Progenitor cell of endocrine pancreas (in vitro differentiated cells): ENCODE measurements around the gene NISCH. TPM values are rescaled to one million over a fixed set of nuclear protein-coding genes. Genes with fewer than 3 reads are reported as not detected.

Source experiments
- DNase-seq: peaks from one replicate; pipeline ENCODE4 v3.0.0; 2021; ENCODE audit warnings: low spot score; ENCODE audit not compliant: unreplicated experiment
- H3K27ac Mint-ChIP-seq: 2 replicates; pipeline ENCODE4 v1.8.0; 2021; ENCODE audit warnings: mild to moderate bottlenecking, moderate library complexity, mixed read lengths
- H3K27me3 Mint-ChIP-seq: 2 replicates; pipeline ENCODE4 v1.8.0; 2021; ENCODE audit warnings: mixed read lengths
- H3K36me3 Mint-ChIP-seq: 2 replicates; pipeline ENCODE4 v1.8.0; 2022; ENCODE audit warnings: mixed read lengths; ENCODE audit not compliant: insufficient read depth
- H3K4me1 Mint-ChIP-seq: 2 replicates; pipeline ENCODE4 v1.8.0; 2021; ENCODE audit warnings: low read depth, mixed read lengths
- H3K4me3 Mint-ChIP-seq: 2 replicates; pipeline ENCODE4 v1.8.0; 2021; ENCODE audit warnings: low read depth, mild to moderate bottlenecking, moderate library complexity, mixed read lengths
- H3K9me3 Mint-ChIP-seq: 2 replicates; pipeline ENCODE4 v1.8.0; 2021; ENCODE audit warnings: low read depth, mixed read lengths
- total RNA-seq: library from RNA; stranded (reverse); gene quantifications from 2 replicates; pipeline ENCODE4 v1.2.1, GENCODE V29; 2021
- TF ChIP-seq, protein P1 (sequence below): fragments of 200-600 bp; sonication (generic); IDR thresholded peaks from one replicate; pipeline ENCODE4 v1.5.0; 2021; ENCODE audit warnings: antibody characterized with exemption, mild to moderate bottlenecking; ENCODE audit not compliant: unreplicated experiment

Gene NISCH
- total RNA-seq, 1 donor from 2014 or later = 214 TPM

DNA sequence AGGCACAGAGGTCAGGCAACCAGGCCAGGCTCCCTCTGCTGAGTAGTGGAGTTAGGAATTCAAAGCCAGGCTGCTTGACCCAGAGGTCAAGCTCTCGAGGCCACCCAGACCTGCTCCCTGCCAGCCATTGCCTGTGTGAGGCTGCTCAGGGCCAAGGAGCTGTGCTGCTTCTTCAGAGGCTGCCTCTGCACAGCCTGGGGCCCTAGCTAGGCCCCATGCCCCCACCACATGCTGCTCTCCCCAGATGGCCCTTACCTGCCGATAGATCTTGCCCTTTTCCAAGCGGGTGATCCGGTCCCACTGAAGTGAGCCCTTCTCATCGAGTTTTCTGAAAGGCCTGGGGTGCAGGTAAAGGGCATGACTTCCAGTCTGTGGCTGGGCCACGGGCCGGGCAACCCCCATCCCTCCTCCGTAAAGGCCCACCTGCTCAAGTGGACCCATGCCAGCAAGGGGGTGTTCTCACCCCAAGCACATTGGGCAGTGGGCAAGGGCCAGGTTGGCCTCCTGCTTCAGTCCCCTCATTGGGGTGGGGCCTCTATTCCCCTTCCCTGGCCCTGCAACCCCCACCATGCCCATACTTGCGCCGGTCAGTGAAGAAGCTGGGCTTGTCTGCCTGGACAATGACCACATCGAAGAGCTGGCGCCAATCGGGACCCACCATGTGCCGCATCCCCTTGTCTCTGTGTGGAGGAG lies 71.8 kb downstream of the NISCH start:
- no peak for DNase-seq
- Mint-ChIP-seq H3K9me3 (no peaks in the 10 kb centered on the region), H3K4me3 (no peak overlapping the region), H3K27me3 (no peaks in the 10 kb centered on the region), H3K36me3 (peaks cover 8% of the 10 kb centered on the region), H3K27ac (no peak overlapping the region), H3K4me1 (peaks cover 4% of the 10 kb centered on the region)
- TF ChIP-seq, protein P1, sequence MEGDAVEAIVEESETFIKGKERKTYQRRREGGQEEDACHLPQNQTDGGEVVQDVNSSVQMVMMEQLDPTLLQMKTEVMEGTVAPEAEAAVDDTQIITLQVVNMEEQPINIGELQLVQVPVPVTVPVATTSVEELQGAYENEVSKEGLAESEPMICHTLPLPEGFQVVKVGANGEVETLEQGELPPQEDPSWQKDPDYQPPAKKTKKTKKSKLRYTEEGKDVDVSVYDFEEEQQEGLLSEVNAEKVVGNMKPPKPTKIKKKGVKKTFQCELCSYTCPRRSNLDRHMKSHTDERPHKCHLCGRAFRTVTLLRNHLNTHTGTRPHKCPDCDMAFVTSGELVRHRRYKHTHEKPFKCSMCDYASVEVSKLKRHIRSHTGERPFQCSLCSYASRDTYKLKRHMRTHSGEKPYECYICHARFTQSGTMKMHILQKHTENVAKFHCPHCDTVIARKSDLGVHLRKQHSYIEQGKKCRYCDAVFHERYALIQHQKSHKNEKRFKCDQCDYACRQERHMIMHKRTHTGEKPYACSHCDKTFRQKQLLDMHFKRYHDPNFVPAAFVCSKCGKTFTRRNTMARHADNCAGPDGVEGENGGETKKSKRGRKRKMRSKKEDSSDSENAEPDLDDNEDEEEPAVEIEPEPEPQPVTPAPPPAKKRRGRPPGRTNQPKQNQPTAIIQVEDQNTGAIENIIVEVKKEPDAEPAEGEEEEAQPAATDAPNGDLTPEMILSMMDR = no peak

DNA sequence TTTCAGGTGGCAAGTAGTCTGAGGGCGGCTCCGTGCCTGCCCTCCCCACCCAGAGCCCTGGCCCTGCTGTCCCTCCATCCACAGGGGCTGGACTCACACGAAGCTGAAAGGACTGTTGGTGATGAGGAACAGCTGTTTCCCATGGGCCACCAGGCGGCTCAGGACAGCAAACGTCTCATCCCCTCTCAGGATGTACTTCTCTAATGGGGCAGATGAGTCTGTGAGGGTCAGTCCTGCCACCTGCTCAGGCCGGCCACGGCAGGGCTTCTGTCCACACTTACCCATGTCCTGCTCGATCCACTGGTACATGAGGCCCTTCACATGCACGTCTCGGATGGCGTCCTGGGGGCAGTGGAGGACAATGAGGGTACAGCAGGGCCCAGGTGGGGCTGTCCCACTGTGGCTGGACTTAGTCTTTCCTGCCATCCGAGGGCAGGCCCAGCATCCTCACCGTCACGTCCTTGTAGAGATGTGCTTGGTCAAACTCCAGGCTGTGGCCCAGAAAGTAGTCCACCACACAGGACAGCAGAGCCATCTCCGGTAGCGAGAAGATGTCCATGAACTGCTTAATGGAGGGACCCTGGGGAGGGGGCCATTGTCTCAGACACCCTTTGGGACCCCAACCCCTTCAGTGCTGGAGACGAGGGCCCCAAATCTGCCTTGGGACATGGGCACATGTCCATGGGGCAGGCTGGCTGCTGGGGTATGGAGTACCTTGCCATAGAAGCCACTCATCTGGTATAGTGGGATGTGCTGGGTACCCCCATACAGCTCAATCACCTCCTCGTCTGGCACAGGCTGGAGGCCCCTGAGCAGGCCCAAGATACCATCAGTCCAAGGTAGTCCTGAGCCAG lies 72.6 kb downstream of the NISCH start:
- Mint-ChIP-seq H3K36me3 (peaks cover 8% of the 10 kb centered on the region), H3K27me3 (no peaks in the 10 kb centered on the region), H3K9me3 (no peaks in the 10 kb centered on the region), H3K27ac (no peak overlapping the region), H3K4me3 (no peak overlapping the region), H3K4me1 (peaks cover 9% of the 10 kb centered on the region)
- no peak for DNase-seq
- TF ChIP-seq, protein P1 = no peak

DNA sequence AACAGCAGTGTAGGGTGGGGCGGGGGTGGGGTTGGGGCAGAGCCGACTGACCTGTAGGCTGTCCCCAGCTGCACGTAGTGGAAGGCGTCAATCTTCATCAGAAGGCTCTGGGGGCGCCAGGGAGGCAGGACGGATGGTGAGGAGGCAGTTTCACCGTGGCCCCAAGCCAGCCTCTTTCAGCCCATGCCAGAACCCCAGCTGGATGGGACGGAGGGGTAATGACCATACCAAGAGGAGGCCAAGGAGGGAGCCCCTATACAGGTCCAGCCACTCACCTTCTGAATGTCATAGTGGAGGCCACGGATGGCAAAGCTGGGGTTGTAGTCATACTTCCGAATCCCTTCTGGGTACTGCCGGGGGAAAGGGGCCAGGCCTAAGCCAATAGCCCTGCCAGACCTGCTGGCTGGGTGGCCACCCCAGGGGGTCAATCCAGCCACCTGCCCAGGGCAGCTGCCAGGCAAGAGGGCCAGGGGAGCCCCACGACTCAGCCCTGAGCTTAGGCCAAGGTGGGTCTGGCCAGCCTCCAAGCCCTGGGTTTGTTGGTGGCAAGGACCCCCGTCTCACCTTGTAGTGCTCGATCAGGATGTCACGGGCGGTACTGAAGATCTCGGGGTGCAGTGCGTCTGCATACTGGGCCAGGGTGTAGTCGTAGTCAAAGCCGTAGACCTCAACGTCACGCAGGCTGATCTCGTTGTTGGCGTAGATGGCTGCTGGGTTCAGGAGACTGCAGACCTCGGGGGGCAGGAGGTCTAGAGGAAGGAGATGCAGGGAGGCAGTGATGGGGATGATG lies 73.4 kb downstream of the NISCH start:
- H3K27me3 Mint-ChIP-seq = no peaks in the 10 kb centered on the region
- peaks cover 8% of the 10 kb centered on the region for H3K36me3 Mint-ChIP-seq
- no peak overlapping the region for H3K27ac Mint-ChIP-seq
- TF ChIP-seq, protein P1 = no peak
- H3K4me1 Mint-ChIP-seq = peaks cover 9% of the 10 kb centered on the region
- DNase-seq = no peak
- H3K9me3 Mint-ChIP-seq = no peaks in the 10 kb centered on the region
- no peak overlapping the region for H3K4me3 Mint-ChIP-seq

DNA sequence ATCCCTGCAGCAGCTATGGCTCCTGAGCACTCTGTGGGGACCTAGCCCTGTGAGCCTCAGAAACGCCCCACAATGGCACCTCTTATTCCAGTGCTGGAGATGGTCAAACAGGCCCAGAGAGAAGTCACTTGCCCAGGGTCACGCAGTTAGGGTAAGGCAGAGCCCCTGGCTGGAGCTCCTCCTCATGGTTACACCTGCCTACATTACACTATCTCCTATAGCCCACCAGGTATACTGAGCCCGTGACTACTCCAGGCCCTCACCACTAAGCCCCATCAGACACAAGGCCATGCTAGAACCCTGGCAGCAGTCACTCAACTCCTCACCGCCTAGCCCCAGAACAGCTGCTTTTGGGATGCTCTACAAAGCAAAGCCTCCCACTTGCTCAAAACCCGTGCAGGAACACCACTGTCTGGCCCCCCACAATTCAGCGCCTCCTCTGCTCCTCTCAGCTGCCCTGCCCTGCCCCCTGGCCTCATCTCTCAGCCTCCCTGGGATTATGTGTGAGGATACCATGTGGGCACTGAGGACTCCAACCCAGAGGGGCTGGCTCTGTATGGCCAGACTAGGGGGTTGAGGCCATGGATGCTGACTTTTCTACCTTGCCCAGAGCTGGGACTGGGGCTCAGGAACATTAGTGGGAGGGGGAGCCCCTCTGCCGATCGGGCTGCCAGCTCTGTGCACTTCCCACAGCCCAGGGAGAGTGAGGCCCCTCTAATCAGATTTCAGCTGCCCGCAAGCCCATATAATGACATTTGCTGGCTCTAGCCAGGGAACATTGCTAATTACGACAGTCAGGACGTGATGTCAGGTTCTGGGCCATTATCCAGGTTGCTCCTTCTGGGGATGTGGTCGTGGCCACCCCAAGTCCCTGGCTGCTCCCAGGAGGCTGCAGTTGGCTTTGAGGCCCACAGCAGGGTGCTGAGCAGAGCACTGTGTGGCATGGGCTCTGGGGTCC lies 74.3 kb downstream of the NISCH start:
- no peaks in the 10 kb centered on the region for H3K27me3 Mint-ChIP-seq
- TF ChIP-seq, protein P1 = no peak
- H3K4me3 Mint-ChIP-seq = peak overlapping the region; percentile 35
- no peaks in the 10 kb centered on the region for H3K9me3 Mint-ChIP-seq
- no peak for DNase-seq
- peaks cover 3% of the 10 kb centered on the region for H3K36me3 Mint-ChIP-seq
- peak overlapping the region; percentile 85 for H3K27ac Mint-ChIP-seq
- H3K4me1 Mint-ChIP-seq = peaks cover 11% of the 10 kb centered on the region
